HG02759 (cell line): Measurements from ENCODE around the gene SERINC4.

Source experiments
- ATAC-seq: cut with Tn5 transposase; IDR thresholded peaks from one replicate; pipeline ENCODE4 v1.9.1; 2021; ENCODE audit warnings: mild to moderate bottlenecking, moderate library complexity; ENCODE audit not compliant: unreplicated experiment

SERINC4 gene

DNA sequence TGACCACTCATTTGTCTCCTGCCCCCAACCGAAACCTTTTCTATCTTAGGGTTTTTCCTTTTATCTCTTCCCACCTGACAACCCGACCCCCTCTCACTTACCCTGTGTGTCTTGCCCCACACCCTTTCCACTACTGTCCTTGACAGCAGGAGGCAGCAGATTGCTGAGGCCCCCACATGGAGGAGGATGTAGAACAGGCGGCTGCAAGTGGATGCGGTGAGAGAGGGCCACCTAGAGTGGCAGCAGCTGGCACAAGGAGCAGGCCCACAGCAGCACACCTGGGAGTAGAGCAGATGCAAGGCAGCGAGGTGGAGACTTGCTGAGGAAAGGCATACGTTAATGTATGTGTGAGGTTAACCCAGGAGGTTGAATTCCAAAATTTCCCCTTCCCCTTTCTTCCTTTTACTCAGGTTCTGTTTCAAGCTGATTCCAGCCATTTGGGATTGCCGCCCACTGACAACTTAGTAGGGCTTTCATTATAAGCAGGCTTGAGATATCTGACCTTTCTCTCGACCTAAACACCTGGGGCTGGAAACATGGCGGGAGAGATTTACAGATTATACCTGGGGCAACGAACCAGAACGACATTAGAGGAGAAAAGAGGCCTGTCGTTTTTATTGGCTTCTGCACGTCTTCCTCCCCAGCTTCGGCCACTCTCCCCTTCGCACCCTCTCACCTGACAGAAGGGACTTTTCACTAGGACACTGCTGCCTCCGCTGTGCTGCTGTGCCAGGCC is 643 bp downstream of the SERINC4 start:
- ATAC-seq: peak; percentile 21

GRCh38 chr15:43796566-43796965 is 3.5 kb downstream of the SERINC4 start:
- no peak for ATAC-seq

DNA sequence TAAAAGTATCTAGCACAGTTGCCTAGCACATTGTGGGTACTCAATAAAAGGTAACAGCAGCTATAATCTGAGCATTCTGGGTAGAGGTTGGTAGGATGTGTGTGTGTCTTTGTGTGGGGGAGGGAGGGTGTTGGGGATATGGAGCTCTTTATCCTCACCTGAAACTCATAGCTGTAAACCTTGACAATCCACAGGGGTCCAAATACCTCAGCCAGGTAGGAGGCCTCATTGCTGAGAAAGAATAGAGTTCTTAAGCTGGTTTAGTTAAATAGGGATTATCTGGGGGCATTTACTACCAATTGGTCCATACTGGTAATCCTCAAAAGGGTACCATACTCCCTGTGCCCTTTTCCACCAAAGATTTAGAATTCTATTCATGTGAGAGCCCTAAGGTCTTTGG is 4.0 kb downstream of the SERINC4 start:
- ATAC-seq: no peak

DNA sequence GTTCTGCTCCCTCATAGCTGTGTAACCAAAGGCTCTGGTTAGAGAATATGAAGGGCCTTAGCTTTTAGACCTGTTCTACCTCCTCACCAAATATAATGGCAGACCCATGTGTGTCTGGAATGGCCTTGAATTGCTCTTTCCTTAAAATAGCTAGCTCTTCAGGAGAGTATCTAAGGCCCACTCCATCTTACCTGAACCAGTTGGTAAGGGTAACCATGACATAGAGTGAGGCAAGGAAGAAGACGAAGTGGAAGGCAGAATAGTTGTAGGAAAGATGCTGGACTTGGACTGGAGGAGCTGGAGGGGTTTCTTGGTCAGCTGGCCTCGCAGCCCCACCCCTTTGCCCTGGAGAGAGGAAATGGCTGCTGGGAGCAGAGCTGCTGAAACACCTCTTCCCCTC is 4.8 kb downstream of the SERINC4 start:
- no peak for ATAC-seq

GRCh38 chr15:43794269-43795037 is 5.6 kb downstream of the SERINC4 start:
- no peak for ATAC-seq

DNA sequence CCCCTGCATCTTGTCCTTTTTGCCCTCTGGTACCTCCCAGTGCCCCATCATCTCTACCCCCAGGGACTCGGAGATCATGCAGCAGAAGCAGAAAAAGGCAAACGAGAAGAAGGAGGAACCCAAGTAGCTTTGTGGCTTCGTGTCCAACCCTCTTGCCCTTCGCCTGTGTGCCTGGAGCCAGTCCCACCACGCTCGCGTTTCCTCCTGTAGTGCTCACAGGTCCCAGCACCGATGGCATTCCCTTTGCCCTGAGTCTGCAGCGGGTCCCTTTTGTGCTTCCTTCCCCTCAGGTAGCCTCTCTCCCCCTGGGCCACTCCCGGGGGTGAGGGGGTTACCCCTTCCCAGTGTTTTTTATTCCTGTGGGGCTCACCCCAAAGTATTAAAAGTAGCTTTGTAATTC is 6.4 kb downstream of the SERINC4 start:
- ATAC-seq: no peak

DNA sequence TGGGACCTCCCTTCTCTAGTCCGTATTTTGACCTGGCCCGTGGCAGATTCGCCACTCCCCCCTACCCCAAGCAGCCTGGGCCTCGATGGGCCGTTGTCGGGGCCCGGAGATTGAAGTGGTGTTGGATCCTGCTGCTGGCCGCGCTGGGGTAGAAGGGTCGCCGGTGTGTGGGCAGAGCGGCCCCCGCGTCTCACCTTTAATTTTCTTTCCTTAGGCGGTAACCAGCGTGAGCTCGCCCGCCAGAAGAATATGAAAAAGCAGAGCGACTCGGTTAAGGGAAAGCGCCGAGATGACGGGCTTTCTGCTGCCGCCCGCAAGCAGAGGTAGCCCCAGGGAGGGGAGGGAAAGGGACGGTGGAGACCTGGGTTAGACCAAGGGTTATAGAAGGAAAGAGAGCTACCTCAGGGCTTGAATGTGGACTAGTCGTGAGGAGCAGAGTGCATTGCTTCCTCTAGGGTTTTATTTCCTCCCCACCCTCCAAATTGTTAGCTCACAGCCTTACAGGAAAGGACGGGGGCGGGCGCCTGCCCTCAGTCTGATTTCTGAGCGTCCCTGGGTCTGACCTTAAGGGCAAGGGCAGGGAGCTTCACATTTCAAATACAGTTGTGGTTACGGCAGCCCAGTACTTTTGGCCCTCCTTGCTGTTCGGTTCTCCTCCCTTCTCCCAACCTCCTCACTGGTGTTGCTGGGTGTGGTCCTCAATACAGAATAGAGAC is 7.1 kb downstream of the SERINC4 start:
- ATAC-seq: no peak

- peak; percentile 92 for ATAC-seq
Measured at GRCh38 chr15:43791993-43792760, 7.8 kb downstream of the SERINC4 start, which contains the start of gene SERF2. TSS of gene SERF2 (plus strand) at chr15:43792320. CDS start at chr15:43792377, 57 bp downstream.

DNA sequence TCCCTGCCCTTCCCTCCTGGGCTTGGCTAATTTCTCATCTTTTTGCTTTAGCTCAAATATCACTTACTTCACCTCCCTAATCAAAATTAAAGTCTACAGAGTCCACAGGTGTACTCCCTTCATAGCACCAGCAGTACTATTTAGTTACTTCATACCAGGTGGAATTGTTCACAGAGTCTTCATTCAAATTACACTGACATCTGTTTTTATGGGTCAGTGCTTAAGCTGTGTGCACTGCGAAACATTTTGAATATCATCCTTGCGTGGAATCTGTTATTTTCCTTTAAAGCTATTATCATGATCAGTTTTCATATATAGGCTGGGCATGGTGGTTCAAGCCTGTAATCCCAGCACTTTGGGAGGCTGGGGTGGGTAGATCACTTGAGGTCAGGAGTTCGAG is 10.6 kb downstream of the SERINC4 start:
- no peak for ATAC-seq

GRCh38 chr15:43779016-43779415 is 21.0 kb downstream of the SERINC4 start:
- ATAC-seq: no peak

- peak; percentile 64 for ATAC-seq
Measured at GRCh38 chr15:43777267-43777914, 22.6 kb downstream of the SERINC4 start.

DNA sequence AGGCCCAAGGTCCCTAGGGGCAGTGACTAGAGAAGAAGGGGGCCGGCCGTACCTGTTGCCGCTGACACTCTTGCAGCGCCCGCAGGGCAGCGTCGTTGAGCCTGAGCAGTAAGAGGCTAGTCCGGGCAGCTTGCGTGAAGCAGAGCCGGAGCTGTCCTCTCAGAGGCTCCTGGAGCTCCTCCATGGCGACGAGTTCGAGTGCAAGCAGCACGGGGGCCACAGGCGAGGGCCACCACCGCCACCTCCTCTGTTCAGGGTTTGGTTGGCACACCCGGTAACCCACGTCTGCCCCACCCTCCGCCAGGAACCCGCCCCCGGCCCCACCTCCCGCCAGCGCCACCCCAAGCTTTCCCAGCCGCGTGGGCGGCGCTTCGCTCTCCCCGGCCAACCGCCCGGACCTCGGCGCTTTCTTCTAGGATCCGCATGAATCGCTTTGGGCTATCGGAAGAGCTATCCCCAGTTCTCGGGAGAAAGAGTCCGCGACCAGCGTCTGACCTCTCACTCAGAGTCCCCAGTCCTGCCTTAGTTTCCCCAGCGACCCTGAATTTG is 23.2 kb downstream of the SERINC4 start, which contains the start of gene ELL3:
Gene ELL3, minus strand, starts transcription at position 249 of the 549 bp plus-strand sequence. Its CDS starts 65 bp downstream, at position 184.
- peak; percentile 46 for ATAC-seq

DNA sequence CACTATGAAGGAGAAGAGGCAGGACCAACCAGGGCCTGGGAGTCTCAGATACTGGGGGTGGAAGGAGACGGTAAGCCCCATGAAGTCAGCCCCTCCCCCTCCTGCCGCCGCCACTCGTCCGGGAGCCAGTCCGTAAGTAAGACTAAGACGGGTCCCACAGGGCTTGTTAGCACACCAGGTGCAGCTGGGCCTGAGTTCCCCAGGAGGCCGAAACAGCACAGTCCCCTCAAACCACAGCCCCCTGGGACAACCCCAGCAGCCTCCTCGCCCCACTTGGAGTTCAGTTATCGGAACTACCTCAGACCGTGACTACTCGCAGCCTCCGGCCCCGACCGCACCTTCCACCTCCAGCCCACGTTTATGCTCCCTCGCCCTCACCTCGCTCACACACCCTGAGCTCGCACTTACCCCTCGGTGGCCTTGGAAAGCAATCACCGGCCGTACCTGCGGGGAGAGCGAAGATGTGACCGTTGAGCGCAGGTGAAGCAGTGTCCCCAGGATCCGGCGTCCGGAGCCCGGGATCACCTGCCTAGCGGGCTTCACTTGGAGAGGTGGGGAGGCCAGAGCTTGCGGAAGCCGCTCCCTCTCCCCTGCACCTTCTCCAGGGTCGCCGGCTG is 23.8 kb downstream of the SERINC4 start:
- ATAC-seq: peak; percentile 73

DNA sequence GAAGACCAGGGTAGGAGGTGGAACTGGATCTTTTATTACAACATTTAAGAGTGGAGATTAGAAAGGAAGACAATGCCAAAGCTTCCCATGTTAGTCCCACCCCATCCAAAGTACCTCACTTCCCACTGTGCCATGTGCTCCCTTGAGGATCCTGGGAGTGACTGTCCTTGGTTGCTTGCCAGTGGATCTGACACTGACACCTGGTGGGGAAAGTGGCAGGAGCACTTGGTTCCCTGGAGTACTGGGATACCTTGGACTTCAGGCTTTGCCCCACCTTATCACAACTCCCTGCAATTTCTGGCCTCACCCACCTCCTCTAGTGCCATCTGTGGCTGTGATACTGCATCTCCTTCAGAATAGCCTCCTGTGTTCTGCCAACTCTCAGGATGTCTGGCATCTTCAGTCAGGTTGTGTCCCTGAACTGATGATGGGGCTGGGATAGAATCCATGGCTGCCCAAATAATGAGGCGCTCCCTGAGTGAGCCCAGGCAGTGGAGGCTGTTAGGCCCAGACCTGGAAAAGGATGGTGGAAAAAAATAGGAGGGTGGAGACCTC is 24.5 kb downstream of the SERINC4 start:
- ATAC-seq: no peak

DNA sequence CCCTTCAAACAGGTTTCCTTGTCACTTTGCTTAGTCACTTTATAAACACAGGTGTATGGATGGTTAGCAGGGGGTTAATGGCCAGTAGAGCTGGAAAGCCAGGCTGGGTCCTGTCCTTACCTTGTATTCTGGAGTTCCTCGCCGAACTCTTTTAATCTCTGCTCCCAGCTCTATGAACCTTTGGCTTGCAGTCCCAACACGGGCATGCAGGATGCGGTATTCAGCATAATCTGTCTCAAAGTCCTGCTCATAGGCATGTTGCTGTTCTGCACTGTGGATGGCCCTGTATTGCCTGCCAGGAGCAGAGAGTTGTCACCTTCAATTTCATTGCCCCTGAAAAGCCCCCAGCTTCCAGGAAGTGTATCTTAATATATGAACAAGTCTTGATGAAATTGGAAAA is 26.0 kb downstream of the SERINC4 start:
- ATAC-seq: no peak

- no peak for ATAC-seq
Measured at GRCh38 chr15:43772624-43773023, 27.4 kb downstream of the SERINC4 start.

GRCh38 chr15:43771816-43772215 is 28.2 kb downstream of the SERINC4 start:
- no peak for ATAC-seq

GRCh38 chr15:43769584-43770228 is 30.3 kb downstream of the SERINC4 start:
- no peak for ATAC-seq
